ENCODE results near the gene SLC35G6.

The SLC35G6 gene

GRCh38 chr17:7508145-7508544, 26.9 kb downstream of the SLC35G6 start:
- no peak for DNase-seq

GRCh38 chr17:7508846-7509245, 27.6 kb downstream of the SLC35G6 start:
- DNase-seq = no peak

GRCh38 chr17:7509937-7510336, 28.7 kb downstream of the SLC35G6 start:
- DNase-seq = no peak

- no peak for DNase-seq
Measured at GRCh38 chr17:7511108-7511507, 29.9 kb downstream of the SLC35G6 start.

GRCh38 chr17:7512105-7512504, 30.9 kb downstream of the SLC35G6 start:
- DNase-seq = no peak

GRCh38 chr17:7512824-7513540, 31.7 kb downstream of the SLC35G6 start:
- DNase-seq = no peak

GRCh38 chr17:7513850-7514419, 32.7 kb downstream of the SLC35G6 start:
- DNase-seq = no peak

- DNase-seq = no peak
Measured at GRCh38 chr17:7515911-7516610, 34.8 kb downstream of the SLC35G6 start.

- peak; percentile 52 for DNase-seq
Measured at GRCh38 chr17:7523033-7523432, 41.8 kb downstream of the SLC35G6 start.

- no peak for DNase-seq
Measured at GRCh38 chr17:7528842-7529241, 47.6 kb downstream of the SLC35G6 start.

GRCh38 chr17:7530023-7530900, 49.0 kb downstream of the SLC35G6 start:
- no peak for DNase-seq
